ENCODE results near the gene USP17L15.
"Not testable (repeated sequence)": the region's sequence is repeated elsewhere in the genome, so short reads cannot be mapped to it uniquely, and the experiment has no call there.

The USP17L15 gene

GRCh38 chr4:9271719-9272118, 37.5 kb downstream of the USP17L15 start:
- not testable (repeated sequence) for H3K4me1 Mint-ChIP-seq, H3K9me3 Mint-ChIP-seq, H3K36me3 Mint-ChIP-seq, H3K27ac Mint-ChIP-seq, H3K4me3 Mint-ChIP-seq, ATAC-seq
- peak; percentile 4 to 51 for DNase-seq (ENCODE audit: low spot score in 2 of 2)
